Suprapubic skin (tissue), 3 donors: ENCODE results near the gene KDM4F.

Experiments used
- POLR2AphosphoS5 ChIP-seq, 3 donors: sonication (generic); formaldehyde crosslinking; IDR thresholded peaks; one replicate each; pipeline ENCODE4 v1.6.1; 2017; ENCODE audit warnings: antibody characterized with exemption in 3 of 3
- TF ChIP-seq, protein P1 (sequence below), 2 donors: fragments of 200-600 bp in 1 of 2; fragments of 450-650 bp in 1 of 2; sonication (generic) in 1 of 2; IDR thresholded peaks; one replicate each; pipeline ENCODE4 v1.5.1; 2016 to 2019; ENCODE audit warnings: antibody characterized with exemption in 2 of 2, mild to moderate bottlenecking in 1 of 2, moderate library complexity in 1 of 2

- TF ChIP-seq, protein P1, sequence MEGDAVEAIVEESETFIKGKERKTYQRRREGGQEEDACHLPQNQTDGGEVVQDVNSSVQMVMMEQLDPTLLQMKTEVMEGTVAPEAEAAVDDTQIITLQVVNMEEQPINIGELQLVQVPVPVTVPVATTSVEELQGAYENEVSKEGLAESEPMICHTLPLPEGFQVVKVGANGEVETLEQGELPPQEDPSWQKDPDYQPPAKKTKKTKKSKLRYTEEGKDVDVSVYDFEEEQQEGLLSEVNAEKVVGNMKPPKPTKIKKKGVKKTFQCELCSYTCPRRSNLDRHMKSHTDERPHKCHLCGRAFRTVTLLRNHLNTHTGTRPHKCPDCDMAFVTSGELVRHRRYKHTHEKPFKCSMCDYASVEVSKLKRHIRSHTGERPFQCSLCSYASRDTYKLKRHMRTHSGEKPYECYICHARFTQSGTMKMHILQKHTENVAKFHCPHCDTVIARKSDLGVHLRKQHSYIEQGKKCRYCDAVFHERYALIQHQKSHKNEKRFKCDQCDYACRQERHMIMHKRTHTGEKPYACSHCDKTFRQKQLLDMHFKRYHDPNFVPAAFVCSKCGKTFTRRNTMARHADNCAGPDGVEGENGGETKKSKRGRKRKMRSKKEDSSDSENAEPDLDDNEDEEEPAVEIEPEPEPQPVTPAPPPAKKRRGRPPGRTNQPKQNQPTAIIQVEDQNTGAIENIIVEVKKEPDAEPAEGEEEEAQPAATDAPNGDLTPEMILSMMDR (IDR thresholded peaks at IDR 0.05) = no peak
- no peak for TF ChIP-seq POLR2AphosphoS5 (IDR thresholded peaks at IDR 0.05)
These were observed 31.8 kb downstream of the KDM4F start for GRCh38 chr11:95081010-95081409.
